Right lobe of liver (tissue), 4 donors: ENCODE data around the gene CDH4.

Experiments
- CTCF ChIP-seq, 4 donors: fragments of 200-600 bp in 3 of 4; fragments of 450-650 bp in 1 of 4; IDR thresholded peaks; one replicate each; pipeline versions ENCODE4 v1.5.1 to v1.8.0; 2016 to 2022; ENCODE audit warnings: antibody characterized with exemption in 4 of 4, mild to moderate bottlenecking in 2 of 4
- POLR2A ChIP-seq: fragments of 450-650 bp; IDR thresholded peaks from one replicate; pipeline ENCODE4 v1.6.1; 2017; ENCODE audit warnings: antibody characterized with exemption, mild to moderate bottlenecking
- donor health status: DM: no; HTN: no; CAD: no.
- donor health status: DM: no; HTN: no; CAD: no.
- donor health status: DM: no; HTN: yes; CAD: no.

DNA sequence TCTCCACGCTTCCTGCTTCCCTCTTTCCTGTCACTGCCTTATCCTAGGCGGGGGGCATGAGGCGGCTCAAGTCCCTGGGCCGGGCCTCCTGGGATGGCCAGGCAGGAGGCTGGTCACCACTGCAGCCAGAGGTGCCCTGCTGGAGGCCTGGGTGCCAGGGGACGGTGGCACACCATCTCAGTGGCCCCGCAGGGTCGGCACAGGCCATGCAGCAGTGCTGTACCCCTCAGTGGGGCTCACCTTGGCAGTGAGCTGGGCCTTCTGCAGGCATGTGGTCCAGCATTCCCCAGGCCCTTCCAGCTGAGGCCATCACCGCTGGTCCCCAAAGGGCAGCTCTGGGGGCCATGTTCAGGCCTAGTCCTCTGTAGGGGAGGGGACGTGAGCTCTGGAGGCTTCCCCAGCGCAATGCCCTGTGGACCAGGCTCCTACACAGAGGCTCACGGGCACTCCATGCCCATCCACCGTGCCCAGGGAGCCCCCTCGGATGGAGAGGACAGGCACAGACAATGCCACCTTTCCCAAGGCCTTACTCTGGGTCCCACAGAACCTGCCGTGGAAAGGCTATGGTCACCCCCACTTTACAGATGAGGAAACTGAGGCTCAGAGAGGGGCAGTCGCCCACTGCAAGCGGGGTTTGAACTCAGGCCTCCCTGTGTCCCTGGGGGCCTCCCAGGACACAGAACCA, 689.8 kb downstream of the CDH4 start:
- TF ChIP-seq CTCF (IDR thresholded peaks at IDR 0.05) (no peak), POLR2A (no peak)
